Retinal pigment epithelial cell (primary cell): ENCODE data around the gene G6PD.

Source experiments
- DNase-seq: peaks from one replicate; pipeline ENCODE4 v3.0.0-alpha.2; 2010; ENCODE audit warnings: low read depth
- H3K4me3 ChIP-seq: 2 replicates; pipeline ENCODE4 v1.5.1; 2011; ENCODE audit warnings: mild to moderate bottlenecking, low read length, control low read depth, moderate library complexity
- TF ChIP-seq, protein P1 (sequence below): conservative IDR thresholded peaks from 2 replicates; pipeline ENCODE4 v1.5.1; 2011; ENCODE audit warnings: low read depth, low read length, control low read depth, inconsistent platforms

G6PD gene

DNA sequence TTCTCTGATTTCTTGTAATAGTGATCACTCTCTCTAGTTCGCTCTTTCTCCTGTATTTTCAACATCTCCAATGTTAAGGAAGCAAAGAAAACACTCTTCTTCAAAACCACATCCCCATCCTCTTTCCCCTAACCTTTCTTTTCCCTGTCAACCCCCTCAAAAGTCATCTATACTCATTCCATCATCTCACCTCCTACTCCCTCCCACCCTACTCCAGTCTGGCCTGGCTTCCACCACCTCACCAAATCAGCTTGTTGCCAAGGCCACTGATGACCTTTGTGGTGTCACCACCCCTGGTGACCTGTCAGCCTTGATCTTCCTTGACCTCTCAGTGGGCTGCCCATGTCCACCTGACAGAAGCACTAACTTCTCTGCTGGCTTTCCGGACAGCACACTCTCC, 32.9 kb downstream of the G6PD start:
- TF ChIP-seq, protein P1, sequence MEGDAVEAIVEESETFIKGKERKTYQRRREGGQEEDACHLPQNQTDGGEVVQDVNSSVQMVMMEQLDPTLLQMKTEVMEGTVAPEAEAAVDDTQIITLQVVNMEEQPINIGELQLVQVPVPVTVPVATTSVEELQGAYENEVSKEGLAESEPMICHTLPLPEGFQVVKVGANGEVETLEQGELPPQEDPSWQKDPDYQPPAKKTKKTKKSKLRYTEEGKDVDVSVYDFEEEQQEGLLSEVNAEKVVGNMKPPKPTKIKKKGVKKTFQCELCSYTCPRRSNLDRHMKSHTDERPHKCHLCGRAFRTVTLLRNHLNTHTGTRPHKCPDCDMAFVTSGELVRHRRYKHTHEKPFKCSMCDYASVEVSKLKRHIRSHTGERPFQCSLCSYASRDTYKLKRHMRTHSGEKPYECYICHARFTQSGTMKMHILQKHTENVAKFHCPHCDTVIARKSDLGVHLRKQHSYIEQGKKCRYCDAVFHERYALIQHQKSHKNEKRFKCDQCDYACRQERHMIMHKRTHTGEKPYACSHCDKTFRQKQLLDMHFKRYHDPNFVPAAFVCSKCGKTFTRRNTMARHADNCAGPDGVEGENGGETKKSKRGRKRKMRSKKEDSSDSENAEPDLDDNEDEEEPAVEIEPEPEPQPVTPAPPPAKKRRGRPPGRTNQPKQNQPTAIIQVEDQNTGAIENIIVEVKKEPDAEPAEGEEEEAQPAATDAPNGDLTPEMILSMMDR = no peak

GRCh38 chrX:154512879-154513553, 33.6 kb downstream of the G6PD start:
- TF ChIP-seq, protein P1 = no peak
- no peak for DNase-seq
- no peak overlapping the region for H3K4me3 ChIP-seq

More for the DNA sequence above, 32.9 kb downstream of the G6PD start:
- no peak for DNase-seq
- no peak overlapping the region for H3K4me3 ChIP-seq

GRCh38 chrX:154511761-154512160, 34.9 kb downstream of the G6PD start:
- H3K4me3 ChIP-seq = no peak overlapping the region
- DNase-seq = no peak
- TF ChIP-seq, protein P1 = no peak

DNA sequence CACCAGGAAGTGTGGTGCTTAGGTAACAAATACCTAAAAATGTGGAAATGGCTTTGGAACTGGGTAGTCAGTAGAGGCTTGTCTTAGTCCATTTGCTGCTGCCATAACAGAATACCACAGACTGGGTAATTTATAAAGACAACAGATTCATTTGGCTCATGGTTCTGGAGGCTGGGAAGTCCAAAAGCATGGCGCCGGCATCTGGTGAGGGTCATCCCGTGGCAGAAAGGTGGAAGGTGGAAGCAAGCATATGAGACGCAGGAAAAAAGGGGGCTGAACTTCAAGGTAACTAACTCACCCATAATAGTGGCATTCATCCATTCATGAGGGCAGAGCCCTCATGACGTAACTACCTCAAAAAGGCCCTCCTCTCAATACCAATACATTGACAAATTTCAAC, 37.2 kb downstream of the G6PD start:
- no peak overlapping the region for H3K4me3 ChIP-seq
- TF ChIP-seq, protein P1 = no peak
- DNase-seq = no peak

DNA sequence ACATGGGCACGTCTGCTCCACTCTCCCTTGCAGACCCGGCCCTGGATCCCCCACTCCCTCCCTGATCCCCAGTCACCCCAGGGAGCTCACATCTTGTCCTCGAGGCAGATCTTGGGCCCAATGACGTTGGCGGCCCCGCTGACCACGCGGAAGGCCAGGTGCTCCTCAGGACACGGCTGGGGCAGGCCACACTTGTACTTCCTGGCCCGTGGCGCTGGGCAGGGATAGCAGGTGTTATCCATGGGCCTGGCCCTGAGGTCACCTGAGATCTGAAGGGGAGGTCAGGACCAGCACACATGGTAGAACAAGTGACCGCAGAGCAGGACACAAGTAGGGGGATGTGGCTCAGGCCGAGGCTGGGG, 38.3 kb downstream of the G6PD start:
- TF ChIP-seq, protein P1 = no peak
- no peak overlapping the region for H3K4me3 ChIP-seq
- no peak for DNase-seq

DNA sequence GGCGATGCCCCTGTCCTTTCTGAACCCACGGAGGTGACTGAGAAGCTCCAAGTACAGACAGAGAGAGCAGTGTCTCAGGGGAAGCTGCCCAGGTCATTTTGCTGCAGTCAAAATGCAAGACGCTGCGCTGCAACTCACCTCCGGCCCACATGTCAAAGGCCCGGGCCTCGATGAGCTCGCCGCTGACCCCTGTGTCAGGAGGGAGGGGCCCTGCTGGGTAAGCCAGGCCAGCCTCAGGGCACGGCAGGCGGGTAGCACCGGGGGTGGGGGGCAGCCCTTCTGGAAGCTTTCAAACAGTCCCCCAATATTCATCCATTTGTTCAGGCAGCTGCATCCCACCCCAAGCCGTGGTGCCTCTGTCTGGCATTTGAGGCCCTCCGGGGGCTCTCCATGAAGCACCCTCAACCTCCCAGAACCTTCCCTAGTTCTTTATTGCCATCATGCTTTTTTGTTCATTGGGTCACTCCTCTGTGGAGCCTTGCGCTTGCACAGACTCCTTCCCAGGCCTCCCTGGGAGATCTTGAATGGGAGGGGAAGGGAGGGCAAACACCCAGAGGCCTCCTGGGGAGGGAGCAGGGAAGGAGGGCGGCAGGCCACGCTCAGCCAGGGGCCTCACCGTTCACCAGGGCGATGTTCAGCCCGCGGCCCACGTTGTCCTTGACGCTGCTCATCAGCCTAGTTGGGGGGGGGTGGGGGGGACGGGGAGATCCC, 38.8 kb downstream of the G6PD start:
- no peak for DNase-seq
- H3K4me3 ChIP-seq = no peak overlapping the region
- TF ChIP-seq, protein P1 = no peak
